MM.1S (cell line): Measurements from ENCODE around the gene PRAMEF12.

Experiments used
- EZH2 ChIP-seq: fragments of 300-600 bp; sonication (generic); optimal IDR thresholded peaks from 2 replicates; pipeline ENCODE3; 2017; ENCODE audit warnings: low read depth, mild to moderate bottlenecking, antibody characterized with exemption, low read length, mixed read lengths
- EZH2phosphoT487 ChIP-seq: fragments of 300-600 bp; sonication (generic); IDR thresholded peaks from 2 replicates; pipeline ENCODE4 v1.6.1; 2018; ENCODE audit warnings: antibody characterized with exemption, low read length
- TF ChIP-seq, protein P1 (sequence below): fragments of 300-600 bp; sonication (generic); IDR thresholded peaks from 2 replicates; pipeline ENCODE4 v1.5.1; 2016; ENCODE audit warnings: antibody characterized with exemption, low read length, mixed read lengths

DNA sequence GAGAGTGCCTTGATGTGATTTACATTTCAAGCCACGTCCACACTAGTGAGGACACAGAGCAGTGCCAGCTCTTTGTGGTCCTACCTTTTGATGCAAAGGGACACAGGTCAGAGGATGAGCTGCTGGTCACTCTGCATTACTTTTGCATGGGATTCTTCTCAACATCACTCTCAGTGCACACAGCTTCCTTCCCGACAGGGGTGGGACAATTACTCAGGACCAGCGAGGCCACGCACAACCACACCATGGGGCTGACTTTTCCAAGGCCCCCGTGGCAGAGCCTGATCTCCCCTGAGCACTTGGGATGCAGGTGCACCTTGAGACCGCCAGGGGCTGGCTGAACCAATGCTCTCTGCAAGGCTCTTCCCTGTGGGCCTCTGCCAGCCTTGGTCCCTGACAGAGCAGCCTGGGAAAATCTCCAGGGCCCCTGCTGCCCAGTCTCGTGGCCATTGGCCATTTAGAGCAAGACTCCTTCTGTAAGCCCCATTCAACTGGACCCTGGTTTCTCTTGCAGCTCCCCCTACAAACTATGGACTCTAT lies 13.2 kb upstream of the PRAMEF12 start:
- TF ChIP-seq, protein P1, sequence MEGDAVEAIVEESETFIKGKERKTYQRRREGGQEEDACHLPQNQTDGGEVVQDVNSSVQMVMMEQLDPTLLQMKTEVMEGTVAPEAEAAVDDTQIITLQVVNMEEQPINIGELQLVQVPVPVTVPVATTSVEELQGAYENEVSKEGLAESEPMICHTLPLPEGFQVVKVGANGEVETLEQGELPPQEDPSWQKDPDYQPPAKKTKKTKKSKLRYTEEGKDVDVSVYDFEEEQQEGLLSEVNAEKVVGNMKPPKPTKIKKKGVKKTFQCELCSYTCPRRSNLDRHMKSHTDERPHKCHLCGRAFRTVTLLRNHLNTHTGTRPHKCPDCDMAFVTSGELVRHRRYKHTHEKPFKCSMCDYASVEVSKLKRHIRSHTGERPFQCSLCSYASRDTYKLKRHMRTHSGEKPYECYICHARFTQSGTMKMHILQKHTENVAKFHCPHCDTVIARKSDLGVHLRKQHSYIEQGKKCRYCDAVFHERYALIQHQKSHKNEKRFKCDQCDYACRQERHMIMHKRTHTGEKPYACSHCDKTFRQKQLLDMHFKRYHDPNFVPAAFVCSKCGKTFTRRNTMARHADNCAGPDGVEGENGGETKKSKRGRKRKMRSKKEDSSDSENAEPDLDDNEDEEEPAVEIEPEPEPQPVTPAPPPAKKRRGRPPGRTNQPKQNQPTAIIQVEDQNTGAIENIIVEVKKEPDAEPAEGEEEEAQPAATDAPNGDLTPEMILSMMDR = peak; percentile 28
- TF ChIP-seq EZH2 (no peak), EZH2phosphoT487 (no peak)
